ENCODE data around the gene HOXC9. TPM values are rescaled to one million over a fixed set of nuclear protein-coding genes. Genes with fewer than 3 reads are reported as not detected.

HOXC9 gene
- total RNA-seq, 1 donor from 2014 or later, result 0.28 TPM

DNA sequence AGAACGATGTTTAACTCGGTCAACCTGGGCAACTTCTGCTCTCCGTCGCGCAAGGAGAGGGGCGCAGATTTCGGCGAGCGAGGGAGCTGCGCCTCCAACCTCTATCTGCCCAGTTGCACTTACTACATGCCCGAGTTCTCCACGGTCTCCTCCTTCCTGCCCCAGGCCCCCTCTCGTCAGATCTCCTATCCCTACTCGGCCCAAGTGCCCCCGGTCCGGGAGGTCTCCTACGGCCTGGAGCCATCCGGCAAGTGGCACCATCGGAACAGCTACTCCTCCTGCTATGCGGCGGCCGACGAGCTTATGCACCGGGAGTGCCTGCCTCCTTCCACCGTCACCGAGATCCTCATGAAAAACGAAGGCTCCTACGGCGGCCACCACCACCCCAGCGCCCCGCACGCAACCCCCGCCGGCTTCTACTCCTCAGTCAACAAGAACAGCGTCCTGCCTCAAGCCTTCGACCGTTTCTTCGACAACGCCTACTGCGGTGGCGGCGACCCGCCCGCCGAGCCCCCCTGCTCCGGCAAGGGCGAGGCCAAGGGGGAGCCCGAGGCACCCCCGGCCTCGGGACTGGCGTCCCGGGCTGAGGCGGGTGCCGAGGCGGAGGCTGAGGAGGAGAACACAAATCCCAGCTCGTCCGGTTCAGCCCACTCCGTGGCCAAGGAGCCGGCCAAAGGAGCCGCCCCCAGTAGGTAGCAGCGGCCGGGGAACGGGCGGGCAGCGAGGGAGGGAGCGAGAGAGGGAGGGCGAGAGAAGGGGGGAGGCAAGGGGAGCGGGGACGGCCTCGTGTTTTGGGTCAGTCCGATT is 26.5 kb upstream of the HOXC9 start:
- H3K36me3 Mint-ChIP-seq (ENCODE audit: low read depth, unreplicated experiment), result no peaks in the 10 kb centered on the region
- TF ChIP-seq, protein P1, sequence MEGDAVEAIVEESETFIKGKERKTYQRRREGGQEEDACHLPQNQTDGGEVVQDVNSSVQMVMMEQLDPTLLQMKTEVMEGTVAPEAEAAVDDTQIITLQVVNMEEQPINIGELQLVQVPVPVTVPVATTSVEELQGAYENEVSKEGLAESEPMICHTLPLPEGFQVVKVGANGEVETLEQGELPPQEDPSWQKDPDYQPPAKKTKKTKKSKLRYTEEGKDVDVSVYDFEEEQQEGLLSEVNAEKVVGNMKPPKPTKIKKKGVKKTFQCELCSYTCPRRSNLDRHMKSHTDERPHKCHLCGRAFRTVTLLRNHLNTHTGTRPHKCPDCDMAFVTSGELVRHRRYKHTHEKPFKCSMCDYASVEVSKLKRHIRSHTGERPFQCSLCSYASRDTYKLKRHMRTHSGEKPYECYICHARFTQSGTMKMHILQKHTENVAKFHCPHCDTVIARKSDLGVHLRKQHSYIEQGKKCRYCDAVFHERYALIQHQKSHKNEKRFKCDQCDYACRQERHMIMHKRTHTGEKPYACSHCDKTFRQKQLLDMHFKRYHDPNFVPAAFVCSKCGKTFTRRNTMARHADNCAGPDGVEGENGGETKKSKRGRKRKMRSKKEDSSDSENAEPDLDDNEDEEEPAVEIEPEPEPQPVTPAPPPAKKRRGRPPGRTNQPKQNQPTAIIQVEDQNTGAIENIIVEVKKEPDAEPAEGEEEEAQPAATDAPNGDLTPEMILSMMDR (IDR thresholded peaks at IDR 0.05; ENCODE audit: unreplicated experiment), result no peak
- H3K9me3 Mint-ChIP-seq (ENCODE audit: unreplicated experiment), result no peaks in the 10 kb centered on the region
- peak overlapping the region; percentile 60 for H3K4me3 Mint-ChIP-seq (ENCODE audit: unreplicated experiment)
- H3K4me1 Mint-ChIP-seq (ENCODE audit: unreplicated experiment), result peaks cover 17% of the 10 kb centered on the region
- H3K27ac Mint-ChIP-seq (ENCODE audit: unreplicated experiment), result no peak overlapping the region
- H3K27me3 Mint-ChIP-seq (ENCODE audit: unreplicated experiment), result peaks cover 37% of the 10 kb centered on the region
- DNase-seq (ENCODE audit: low spot score), result no peak

DNA sequence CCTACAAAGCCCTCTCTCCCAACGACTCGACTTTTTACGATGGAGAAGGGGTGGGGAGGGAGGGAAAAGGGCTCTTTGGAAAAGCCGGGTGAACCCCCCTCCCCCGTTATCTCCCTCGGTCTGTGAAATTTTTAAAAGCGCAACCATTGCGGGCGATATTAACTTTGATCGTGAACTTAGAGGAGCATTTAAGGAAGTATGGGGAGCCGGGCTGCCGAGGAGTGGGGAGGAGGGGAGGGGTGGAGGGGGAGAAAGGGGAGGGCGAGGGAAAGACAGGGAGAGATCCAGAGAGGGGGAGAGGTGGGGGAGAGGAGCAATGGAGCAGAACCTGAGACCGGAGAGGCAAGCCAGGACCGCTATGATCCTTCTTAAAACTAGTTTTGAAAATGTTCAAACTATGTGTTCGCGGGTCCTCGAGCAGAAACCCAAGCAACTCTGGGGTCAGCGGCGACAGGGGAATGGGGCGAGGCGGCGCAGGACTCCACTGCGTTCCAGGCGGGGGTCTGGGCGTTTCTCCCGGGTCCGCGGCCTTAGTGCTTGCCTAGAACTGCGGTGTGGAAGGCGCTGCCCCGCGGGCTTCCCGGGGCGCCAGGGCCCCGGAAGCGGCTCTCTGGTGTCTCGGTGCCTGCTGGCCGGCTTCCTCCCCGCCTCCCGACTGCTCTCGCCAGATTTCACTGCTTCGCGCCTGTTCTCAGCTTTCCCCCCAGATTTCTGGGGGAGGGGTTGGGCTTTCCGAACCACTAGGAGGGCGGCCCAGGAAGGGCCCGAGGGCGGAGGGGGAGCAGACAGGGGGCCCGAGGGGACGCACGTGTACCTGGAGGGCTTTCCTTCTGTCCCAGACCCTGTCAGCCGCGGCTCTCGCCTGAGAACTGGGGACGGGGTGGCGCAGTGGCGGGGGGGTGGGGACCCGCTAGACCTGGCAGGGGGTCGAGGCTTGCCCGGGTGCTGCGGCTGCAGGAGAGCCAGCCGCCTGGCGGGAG is 25.6 kb upstream of the HOXC9 start, which contains the start of gene HOTAIR:
Gene HOTAIR (minus strand): TSS at position 871 of the 980 bp plus-strand sequence.
- Mint-ChIP-seq H3K4me1 (ENCODE audit: unreplicated experiment) (peaks cover 13% of the 10 kb centered on the region), H3K4me3 (ENCODE audit: unreplicated experiment) (peak within 1 kb of the TSS; percentile 86), H3K27me3 (ENCODE audit: unreplicated experiment) (peaks cover 40% of the 10 kb centered on the region), H3K36me3 (ENCODE audit: low read depth, unreplicated experiment) (no peaks in the 10 kb centered on the region), H3K9me3 (ENCODE audit: unreplicated experiment) (no peaks in the 10 kb centered on the region), H3K27ac (ENCODE audit: unreplicated experiment) (peak within 1 kb of the TSS; percentile 59)
- TF ChIP-seq, protein P1 (IDR thresholded peaks at IDR 0.05; ENCODE audit: unreplicated experiment), result no peak
- no peak for DNase-seq (ENCODE audit: low spot score)

DNA sequence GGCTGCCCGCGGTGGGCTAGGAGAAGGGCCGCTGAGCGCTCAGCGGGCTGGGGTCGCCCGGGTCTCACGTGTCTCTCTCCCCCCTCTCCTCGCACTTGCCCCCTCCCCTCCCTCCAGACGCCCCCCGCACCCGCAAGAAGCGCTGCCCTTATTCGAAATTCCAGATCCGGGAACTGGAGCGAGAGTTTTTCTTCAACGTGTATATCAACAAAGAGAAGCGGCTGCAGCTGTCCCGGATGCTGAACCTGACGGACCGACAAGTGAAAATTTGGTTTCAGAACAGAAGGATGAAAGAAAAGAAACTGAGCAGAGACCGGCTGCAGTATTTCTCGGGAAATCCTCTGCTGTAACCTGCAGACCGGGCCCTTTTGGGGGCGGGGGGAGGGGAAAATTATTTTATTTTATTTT is 24.9 kb upstream of the HOXC9 start:
- H3K27ac Mint-ChIP-seq (ENCODE audit: unreplicated experiment), result no peak overlapping the region
- no peaks in the 10 kb centered on the region for H3K36me3 Mint-ChIP-seq (ENCODE audit: low read depth, unreplicated experiment)
- no peak for DNase-seq (ENCODE audit: low spot score)
- H3K4me3 Mint-ChIP-seq (ENCODE audit: unreplicated experiment), result no peak overlapping the region
- H3K4me1 Mint-ChIP-seq (ENCODE audit: unreplicated experiment), result peaks cover 18% of the 10 kb centered on the region
- H3K9me3 Mint-ChIP-seq (ENCODE audit: unreplicated experiment), result no peaks in the 10 kb centered on the region
- H3K27me3 Mint-ChIP-seq (ENCODE audit: unreplicated experiment), result peaks cover 42% of the 10 kb centered on the region
- TF ChIP-seq, protein P1 (IDR thresholded peaks at IDR 0.05; ENCODE audit: unreplicated experiment), result no peak

DNA sequence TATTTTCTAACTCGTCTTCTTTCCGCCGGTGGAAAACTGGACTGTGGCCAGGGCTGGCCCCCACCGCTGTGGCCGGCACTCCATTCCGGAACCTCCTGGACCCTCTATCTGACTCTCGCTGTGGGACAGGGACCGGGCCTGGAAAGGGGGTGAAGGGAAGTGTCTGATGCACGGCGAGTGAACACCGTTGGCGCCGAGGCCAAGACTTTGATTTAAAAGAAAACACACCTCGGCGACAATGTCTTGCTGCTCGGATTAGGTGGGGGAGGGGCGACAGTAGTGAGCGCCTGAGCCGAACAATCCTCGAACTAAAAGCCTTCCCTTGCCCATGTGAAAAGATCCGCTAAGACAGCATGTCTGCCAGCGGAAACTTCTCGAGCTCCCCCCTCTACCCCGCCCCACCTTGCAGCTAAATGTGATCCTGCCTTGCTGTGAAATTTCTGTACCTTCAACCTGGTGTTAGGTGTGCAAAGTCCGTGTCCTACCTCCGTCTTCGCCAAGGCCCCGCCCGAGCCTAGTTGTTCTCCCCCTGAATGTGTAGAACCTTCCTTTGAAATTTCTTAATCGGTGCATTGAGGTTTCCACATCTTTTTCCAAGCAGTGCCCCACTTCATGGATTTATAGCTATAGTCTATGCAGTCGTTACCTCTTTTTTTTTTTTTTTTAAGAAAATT is 24.3 kb upstream of the HOXC9 start:
- Mint-ChIP-seq H3K36me3 (ENCODE audit: low read depth, unreplicated experiment) (no peaks in the 10 kb centered on the region), H3K4me1 (ENCODE audit: unreplicated experiment) (peaks cover 21% of the 10 kb centered on the region)
- no peak for DNase-seq (ENCODE audit: low spot score)

More for the DNA sequence above, 24.3 kb upstream of the HOXC9 start:
- Mint-ChIP-seq H3K4me3 (ENCODE audit: unreplicated experiment) (peak overlapping the region; percentile 86), H3K27me3 (ENCODE audit: unreplicated experiment) (peaks cover 42% of the 10 kb centered on the region), H3K27ac (ENCODE audit: unreplicated experiment) (peak overlapping the region; percentile 59), H3K9me3 (ENCODE audit: unreplicated experiment) (no peaks in the 10 kb centered on the region)
- TF ChIP-seq, protein P1 (IDR thresholded peaks at IDR 0.05; ENCODE audit: unreplicated experiment), result no peak
